SIG-M5 (cell line): Measurements from ENCODE around the gene SLC6A5.

ENCODE experiments used
- DNase-seq: peaks from one replicate; lab custom pipeline; 2025; lab: John Stamatoyannopoulos, UW

Gene SLC6A5

DNA sequence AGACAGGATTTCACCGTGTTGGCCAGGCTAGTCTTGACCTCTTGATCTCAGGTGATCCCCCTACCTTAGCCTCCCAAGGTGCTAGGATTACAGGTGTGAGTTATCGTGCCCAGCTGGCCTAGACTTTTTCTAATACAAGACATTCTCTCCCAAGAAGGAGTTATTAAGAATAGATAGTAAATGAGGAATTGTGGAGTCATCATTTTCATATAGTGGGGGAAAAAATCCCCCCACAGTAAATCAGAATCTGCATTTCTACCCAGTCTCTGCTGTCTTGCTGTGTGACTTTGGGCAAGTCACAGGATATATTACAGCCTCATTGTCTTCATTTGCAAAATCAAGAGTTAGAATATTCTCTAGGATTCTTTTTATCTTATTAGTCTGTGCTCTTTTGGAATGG is 21.6 kb downstream of the SLC6A5 start:
- no peak for DNase-seq

- DNase-seq, result no peak
These were observed 22.3 kb downstream of the SLC6A5 start for GRCh38 chr11:20621679-20622078.

DNA sequence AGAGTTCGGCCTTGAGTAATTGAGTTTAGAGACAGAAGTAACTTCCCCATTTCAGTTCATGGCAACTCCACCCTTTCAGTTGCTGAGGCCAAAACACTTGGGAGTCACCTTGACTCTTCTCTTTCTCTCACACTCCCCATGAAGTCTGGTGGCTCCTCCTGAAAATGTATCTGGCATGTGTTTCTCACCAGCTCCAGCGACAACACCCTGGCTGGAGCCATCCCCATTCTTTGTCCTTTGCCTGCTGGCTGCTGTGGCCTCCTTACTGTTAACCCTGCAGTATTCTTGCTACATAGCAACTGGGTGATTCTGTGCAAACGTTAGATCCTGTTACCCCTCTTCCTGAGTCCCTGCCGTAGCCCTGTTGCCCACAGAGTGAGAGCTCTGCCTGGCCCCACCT is 23.8 kb downstream of the SLC6A5 start:
- DNase-seq, result no peak

- DNase-seq, result no peak
These were observed 26.9 kb downstream of the SLC6A5 start for GRCh38 chr11:20626279-20626678.

GRCh38 chr11:20627026-20627425 is 27.6 kb downstream of the SLC6A5 start:
- no peak for DNase-seq

- no peak for DNase-seq
These were observed 28.3 kb downstream of the SLC6A5 start for GRCh38 chr11:20627701-20628100.

DNA sequence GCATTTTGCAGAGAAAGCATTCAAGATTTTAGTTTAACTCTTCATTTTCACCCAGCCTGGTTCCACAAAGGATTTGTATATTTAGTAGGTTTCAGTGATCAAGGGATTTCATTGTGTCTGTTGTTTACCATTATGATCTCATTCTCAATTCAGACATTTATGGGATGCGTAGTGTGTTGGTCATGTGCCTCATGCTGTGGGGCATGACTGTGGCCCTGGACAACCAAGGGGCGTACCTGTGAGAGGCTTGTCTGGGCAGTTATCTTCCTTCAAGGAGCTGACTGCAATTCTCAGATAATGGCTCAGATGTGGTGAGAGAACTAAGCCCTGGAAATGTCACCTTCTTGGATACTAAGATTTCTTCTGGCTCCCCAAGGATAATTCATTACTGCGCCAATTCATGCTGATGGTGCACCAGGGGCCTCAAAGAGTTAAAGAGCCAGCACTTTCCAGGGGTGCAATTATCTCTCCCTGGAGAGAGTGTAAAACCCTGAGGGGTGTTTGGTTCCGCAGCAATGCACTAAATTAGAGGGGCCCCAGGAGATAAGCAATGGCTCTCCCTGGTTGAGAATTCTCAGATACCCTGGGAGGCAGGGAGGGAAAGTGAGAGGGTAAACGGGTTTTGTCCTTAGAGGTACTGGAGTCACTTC is 32.2 kb downstream of the SLC6A5 start:
- no peak for DNase-seq

DNA sequence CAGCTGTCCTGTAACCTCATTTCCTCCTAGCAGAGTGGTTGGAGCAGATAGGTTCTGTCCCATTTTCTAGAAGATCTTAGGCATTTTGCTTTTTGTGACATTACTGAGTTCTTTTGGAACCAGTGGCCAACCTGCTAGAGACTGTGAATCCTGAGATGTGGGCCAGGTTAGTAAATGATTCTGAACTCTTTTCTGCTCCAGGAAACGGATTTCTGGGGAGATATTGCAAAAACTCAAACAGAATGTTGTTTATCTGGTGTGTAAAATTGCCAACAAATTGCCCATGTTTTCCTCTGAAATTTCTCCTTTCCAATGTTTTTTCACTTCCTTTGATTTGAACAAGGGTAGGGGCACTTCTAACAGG is 32.7 kb downstream of the SLC6A5 start:
- no peak for DNase-seq

GRCh38 chr11:20634044-20634443 is 34.6 kb downstream of the SLC6A5 start:
- no peak for DNase-seq

- no peak for DNase-seq
These were observed 35.4 kb downstream of the SLC6A5 start for GRCh38 chr11:20634781-20635180.

GRCh38 chr11:20638074-20638473 is 38.7 kb downstream of the SLC6A5 start:
- DNase-seq, result no peak

- DNase-seq, result no peak
These were observed 40.3 kb downstream of the SLC6A5 start for GRCh38 chr11:20639688-20640087.

DNA sequence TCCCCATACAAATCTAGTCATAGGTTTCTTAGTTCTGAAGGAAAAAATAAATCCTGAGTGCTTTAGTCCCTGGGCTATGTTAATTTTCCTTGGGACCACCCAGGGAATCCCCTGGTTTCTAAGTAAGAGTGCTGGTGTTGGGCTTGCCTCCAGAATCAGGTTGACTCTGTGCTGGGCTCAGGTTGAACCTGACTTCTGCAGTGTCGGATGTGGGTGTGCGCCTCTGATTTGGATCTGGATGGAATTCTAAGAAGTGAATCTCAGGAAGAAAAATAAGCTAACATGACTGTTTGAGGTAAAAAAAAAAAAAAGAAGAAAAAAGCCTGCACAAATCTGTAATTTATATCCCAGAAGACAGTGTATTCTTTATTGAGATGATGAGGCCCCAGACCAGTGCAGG is 41.0 kb downstream of the SLC6A5 start:
- DNase-seq, result no peak

- no peak for DNase-seq
These were observed 45.0 kb downstream of the SLC6A5 start for GRCh38 chr11:20644360-20644759.

- no peak for DNase-seq
These were observed 48.7 kb downstream of the SLC6A5 start for GRCh38 chr11:20647976-20648565.

GRCh38 chr11:20652150-20652806 is 52.9 kb downstream of the SLC6A5 start:
- no peak for DNase-seq

GRCh38 chr11:20654038-20654437 is 54.6 kb downstream of the SLC6A5 start:
- DNase-seq, result no peak

- no peak for DNase-seq
These were observed 57.5 kb downstream of the SLC6A5 start for GRCh38 chr11:20656901-20657300.

DNA sequence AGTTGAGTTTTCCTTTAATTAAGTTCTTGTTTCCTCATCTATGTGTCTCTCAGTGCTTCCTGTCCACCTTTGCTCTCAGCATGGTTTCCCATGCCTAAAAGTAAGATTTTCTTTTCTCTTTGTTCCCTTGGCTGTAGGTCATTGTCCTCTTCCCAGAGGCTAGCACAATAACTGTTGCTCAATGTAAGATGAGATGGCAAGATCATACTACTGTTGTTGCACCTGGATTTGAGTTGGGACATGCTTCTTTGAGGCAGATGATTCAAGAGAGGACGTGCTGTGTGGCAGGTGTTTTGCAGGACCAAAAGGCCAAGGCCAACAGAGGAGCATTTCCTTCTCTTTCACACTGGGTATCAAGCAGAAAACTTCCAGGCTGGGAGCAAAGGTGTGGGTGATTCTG is 58.7 kb downstream of the SLC6A5 start:
- no peak for DNase-seq

GRCh38 chr11:20661445-20661844 is 62.0 kb downstream of the SLC6A5 start:
- no peak for DNase-seq

- DNase-seq, result no peak
These were observed 62.4 kb downstream of the SLC6A5 start for GRCh38 chr11:20661850-20662249.

GRCh38 chr11:20668131-20668809 is 68.9 kb downstream of the SLC6A5 start:
- no peak for DNase-seq
